ENCODE results near the gene SEC24C.

- TF ChIP-seq, protein P1, sequence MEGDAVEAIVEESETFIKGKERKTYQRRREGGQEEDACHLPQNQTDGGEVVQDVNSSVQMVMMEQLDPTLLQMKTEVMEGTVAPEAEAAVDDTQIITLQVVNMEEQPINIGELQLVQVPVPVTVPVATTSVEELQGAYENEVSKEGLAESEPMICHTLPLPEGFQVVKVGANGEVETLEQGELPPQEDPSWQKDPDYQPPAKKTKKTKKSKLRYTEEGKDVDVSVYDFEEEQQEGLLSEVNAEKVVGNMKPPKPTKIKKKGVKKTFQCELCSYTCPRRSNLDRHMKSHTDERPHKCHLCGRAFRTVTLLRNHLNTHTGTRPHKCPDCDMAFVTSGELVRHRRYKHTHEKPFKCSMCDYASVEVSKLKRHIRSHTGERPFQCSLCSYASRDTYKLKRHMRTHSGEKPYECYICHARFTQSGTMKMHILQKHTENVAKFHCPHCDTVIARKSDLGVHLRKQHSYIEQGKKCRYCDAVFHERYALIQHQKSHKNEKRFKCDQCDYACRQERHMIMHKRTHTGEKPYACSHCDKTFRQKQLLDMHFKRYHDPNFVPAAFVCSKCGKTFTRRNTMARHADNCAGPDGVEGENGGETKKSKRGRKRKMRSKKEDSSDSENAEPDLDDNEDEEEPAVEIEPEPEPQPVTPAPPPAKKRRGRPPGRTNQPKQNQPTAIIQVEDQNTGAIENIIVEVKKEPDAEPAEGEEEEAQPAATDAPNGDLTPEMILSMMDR (IDR thresholded peaks at IDR 0.05): no peak
- TF ChIP-seq POLR2A (IDR thresholded peaks at IDR 0.05): no peak
Measured at GRCh38 chr10:73801253-73801590, 57.0 kb downstream of the SEC24C start.
